Measurements from ENCODE around the gene CILP2.

DNA sequence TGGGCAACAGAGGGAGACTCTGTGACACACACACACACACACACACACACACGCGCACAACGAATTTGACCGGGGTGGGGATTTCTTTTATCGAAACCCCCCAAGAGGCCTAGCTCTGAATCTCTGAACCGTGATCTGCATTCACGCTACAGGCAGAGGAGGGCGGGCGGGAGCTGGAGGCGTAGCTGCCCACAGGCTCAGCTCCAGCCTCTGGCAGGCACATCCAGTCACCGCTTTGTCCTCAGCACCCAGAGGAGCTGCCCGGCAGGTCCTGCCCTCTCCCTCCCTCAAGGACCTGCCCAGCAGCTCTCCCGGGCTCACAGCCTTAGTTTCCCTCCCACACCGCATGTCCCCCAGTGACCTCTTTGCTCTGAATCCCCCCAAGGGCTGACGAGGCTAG lies 20.0 kb downstream of the CILP2 start:
- TF ChIP-seq, protein P1, sequence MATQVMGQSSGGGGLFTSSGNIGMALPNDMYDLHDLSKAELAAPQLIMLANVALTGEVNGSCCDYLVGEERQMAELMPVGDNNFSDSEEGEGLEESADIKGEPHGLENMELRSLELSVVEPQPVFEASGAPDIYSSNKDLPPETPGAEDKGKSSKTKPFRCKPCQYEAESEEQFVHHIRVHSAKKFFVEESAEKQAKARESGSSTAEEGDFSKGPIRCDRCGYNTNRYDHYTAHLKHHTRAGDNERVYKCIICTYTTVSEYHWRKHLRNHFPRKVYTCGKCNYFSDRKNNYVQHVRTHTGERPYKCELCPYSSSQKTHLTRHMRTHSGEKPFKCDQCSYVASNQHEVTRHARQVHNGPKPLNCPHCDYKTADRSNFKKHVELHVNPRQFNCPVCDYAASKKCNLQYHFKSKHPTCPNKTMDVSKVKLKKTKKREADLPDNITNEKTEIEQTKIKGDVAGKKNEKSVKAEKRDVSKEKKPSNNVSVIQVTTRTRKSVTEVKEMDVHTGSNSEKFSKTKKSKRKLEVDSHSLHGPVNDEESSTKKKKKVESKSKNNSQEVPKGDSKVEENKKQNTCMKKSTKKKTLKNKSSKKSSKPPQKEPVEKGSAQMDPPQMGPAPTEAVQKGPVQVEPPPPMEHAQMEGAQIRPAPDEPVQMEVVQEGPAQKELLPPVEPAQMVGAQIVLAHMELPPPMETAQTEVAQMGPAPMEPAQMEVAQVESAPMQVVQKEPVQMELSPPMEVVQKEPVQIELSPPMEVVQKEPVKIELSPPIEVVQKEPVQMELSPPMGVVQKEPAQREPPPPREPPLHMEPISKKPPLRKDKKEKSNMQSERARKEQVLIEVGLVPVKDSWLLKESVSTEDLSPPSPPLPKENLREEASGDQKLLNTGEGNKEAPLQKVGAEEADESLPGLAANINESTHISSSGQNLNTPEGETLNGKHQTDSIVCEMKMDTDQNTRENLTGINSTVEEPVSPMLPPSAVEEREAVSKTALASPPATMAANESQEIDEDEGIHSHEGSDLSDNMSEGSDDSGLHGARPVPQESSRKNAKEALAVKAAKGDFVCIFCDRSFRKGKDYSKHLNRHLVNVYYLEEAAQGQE (tag by site-specific recombination; IDR thresholded peaks at IDR 0.05): no peak
- TF ChIP-seq, protein P2, sequence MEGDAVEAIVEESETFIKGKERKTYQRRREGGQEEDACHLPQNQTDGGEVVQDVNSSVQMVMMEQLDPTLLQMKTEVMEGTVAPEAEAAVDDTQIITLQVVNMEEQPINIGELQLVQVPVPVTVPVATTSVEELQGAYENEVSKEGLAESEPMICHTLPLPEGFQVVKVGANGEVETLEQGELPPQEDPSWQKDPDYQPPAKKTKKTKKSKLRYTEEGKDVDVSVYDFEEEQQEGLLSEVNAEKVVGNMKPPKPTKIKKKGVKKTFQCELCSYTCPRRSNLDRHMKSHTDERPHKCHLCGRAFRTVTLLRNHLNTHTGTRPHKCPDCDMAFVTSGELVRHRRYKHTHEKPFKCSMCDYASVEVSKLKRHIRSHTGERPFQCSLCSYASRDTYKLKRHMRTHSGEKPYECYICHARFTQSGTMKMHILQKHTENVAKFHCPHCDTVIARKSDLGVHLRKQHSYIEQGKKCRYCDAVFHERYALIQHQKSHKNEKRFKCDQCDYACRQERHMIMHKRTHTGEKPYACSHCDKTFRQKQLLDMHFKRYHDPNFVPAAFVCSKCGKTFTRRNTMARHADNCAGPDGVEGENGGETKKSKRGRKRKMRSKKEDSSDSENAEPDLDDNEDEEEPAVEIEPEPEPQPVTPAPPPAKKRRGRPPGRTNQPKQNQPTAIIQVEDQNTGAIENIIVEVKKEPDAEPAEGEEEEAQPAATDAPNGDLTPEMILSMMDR (tag by site-specific recombination; IDR thresholded peaks at IDR 0.05): no peak
- TF ChIP-seq ZBTB21 (tag by site-specific recombination; IDR thresholded peaks at IDR 0.05): no peak
- TF ChIP-seq, protein P3, sequence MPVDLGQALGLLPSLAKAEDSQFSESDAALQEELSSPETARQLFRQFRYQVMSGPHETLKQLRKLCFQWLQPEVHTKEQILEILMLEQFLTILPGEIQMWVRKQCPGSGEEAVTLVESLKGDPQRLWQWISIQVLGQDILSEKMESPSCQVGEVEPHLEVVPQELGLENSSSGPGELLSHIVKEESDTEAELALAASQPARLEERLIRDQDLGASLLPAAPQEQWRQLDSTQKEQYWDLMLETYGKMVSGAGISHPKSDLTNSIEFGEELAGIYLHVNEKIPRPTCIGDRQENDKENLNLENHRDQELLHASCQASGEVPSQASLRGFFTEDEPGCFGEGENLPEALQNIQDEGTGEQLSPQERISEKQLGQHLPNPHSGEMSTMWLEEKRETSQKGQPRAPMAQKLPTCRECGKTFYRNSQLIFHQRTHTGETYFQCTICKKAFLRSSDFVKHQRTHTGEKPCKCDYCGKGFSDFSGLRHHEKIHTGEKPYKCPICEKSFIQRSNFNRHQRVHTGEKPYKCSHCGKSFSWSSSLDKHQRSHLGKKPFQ (tag by site-specific recombination; IDR thresholded peaks at IDR 0.05): no peak
